ENCODE results near the gene CKB.

Gene CKB

DNA sequence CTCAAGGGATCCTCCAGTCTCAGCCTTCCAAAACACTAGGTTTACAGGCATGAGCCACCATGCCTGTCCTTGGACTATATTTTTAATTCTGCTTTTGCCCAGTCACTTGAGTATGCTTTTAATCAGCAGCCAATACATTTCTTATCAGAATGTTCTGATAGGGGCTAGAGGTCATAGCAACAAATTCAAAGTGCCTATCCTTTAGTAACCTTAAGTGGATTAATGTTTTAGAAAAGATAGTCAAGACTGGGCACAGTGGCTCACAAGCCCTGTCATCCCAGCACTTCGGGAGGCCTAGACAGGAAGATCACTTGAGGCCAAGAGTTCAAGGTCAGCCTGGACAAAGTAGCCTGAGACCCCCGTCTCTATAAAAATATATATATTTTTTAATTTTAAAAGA, 37.1 kb downstream of the CKB start (continued):
- TF ChIP-seq ESRRG (CRISPR knock-in tag; IDR thresholded peaks at IDR 0.05) (no peak), ZFP3 (CRISPR knock-in tag; IDR thresholded peaks at IDR 0.05) (no peak), RARB (CRISPR knock-in tag; IDR thresholded peaks at IDR 0.05) (no peak), PPARA (CRISPR knock-in tag; IDR thresholded peaks at IDR 0.05; ENCODE audit: borderline replicate concordance) (no peak), GLIS3 (CRISPR knock-in tag; IDR thresholded peaks at IDR 0.05) (no peak), ZNF8 (CRISPR knock-in tag; IDR thresholded peaks at IDR 0.05) (no peak), ZNF565 (CRISPR knock-in tag; conservative IDR thresholded peaks at IDR 0.05; ENCODE audit: low read depth) (no peak)
- TF ChIP-seq, protein P1, sequence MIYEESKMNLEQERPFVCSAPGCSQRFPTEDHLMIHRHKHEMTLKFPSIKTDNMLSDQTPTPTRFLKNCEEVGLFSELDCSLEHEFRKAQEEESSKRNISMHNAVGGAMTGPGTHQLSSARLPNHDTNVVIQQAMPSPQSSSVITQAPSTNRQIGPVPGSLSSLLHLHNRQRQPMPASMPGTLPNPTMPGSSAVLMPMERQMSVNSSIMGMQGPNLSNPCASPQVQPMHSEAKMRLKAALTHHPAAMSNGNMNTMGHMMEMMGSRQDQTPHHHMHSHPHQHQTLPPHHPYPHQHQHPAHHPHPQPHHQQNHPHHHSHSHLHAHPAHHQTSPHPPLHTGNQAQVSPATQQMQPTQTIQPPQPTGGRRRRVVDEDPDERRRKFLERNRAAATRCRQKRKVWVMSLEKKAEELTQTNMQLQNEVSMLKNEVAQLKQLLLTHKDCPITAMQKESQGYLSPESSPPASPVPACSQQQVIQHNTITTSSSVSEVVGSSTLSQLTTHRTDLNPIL (CRISPR knock-in tag; IDR thresholded peaks at IDR 0.05; ENCODE audit: low read depth) = no peak
- TF ChIP-seq, protein P2, sequence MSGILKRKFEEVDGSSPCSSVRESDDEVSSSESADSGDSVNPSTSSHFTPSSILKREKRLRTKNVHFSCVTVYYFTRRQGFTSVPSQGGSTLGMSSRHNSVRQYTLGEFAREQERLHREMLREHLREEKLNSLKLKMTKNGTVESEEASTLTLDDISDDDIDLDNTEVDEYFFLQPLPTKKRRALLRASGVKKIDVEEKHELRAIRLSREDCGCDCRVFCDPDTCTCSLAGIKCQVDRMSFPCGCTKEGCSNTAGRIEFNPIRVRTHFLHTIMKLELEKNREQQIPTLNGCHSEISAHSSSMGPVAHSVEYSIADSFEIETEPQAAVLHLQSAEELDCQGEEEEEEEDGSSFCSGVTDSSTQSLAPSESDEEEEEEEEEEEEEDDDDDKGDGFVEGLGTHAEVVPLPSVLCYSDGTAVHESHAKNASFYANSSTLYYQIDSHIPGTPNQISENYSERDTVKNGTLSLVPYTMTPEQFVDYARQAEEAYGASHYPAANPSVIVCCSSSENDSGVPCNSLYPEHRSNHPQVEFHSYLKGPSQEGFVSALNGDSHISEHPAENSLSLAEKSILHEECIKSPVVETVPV (CRISPR knock-in tag; IDR thresholded peaks at IDR 0.05) = no peak

DNA sequence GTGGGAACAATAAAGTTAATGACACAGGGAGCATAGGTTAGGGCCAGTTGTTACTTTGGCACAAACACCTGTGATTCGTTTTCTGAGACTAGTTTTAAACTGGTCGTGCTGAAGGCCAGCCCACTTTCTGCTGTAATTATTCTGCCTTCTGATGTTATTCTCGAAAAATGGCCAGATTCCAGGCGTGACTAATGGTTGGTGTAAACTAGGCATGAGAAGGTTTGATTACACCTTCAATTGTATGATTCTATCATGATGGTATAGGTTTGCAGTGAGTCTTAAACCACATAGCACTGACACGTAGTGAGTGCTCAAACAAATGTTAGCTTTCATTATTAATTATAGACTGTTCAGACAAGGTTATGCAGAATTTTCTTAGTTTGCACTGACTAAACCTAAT, 39.0 kb downstream of the CKB start:
- no peak for TF ChIP-seq ZNF8 (CRISPR knock-in tag; IDR thresholded peaks at IDR 0.05)
- TF ChIP-seq RARB (CRISPR knock-in tag; IDR thresholded peaks at IDR 0.05) = no peak
- no peak for TF ChIP-seq CSDC2 (CRISPR knock-in tag; IDR thresholded peaks at IDR 0.05)
- no peak for TF ChIP-seq ESRRG (CRISPR knock-in tag; IDR thresholded peaks at IDR 0.05)
- TF ChIP-seq ZFP30 (CRISPR knock-in tag; IDR thresholded peaks at IDR 0.05) = no peak
- TF ChIP-seq, protein P2 (CRISPR knock-in tag; IDR thresholded peaks at IDR 0.05) = no peak
- TF ChIP-seq, protein P3, sequence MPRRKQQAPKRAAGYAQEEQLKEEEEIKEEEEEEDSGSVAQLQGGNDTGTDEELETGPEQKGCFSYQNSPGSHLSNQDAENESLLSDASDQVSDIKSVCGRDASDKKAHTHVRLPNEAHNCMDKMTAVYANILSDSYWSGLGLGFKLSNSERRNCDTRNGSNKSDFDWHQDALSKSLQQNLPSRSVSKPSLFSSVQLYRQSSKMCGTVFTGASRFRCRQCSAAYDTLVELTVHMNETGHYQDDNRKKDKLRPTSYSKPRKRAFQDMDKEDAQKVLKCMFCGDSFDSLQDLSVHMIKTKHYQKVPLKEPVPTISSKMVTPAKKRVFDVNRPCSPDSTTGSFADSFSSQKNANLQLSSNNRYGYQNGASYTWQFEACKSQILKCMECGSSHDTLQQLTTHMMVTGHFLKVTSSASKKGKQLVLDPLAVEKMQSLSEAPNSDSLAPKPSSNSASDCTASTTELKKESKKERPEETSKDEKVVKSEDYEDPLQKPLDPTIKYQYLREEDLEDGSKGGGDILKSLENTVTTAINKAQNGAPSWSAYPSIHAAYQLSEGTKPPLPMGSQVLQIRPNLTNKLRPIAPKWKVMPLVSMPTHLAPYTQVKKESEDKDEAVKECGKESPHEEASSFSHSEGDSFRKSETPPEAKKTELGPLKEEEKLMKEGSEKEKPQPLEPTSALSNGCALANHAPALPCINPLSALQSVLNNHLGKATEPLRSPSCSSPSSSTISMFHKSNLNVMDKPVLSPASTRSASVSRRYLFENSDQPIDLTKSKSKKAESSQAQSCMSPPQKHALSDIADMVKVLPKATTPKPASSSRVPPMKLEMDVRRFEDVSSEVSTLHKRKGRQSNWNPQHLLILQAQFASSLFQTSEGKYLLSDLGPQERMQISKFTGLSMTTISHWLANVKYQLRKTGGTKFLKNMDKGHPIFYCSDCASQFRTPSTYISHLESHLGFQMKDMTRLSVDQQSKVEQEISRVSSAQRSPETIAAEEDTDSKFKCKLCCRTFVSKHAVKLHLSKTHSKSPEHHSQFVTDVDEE (CRISPR knock-in tag; IDR thresholded peaks at IDR 0.05) = no peak
- no peak for TF ChIP-seq ARNTL (CRISPR knock-in tag; IDR thresholded peaks at IDR 0.05; ENCODE audit: borderline replicate concordance, low read depth)
- ATAC-seq = peak; percentile 74

DNA sequence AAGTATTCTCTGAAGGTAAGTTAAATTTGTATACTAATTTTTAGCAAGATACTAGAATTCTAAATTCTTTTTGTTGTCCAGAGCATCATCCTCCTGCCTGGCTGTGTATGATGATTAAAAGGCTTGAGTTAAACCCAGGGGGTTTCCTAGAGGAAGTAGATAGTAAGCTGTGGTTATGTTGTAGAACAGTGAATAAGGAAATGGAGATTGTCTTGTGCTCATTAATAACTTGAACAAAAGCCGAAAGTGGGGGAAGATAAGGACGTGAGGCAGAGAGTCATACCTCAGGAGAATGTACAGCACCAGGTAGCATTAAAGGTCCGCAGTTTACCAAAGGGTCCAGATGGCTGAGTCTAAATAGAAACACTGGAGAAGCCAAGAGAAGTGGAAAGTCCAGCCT, 42.0 kb downstream of the CKB start:
- TF ChIP-seq CSDC2 (CRISPR knock-in tag; IDR thresholded peaks at IDR 0.05) = no peak
- no peak for TF ChIP-seq ESRRG (CRISPR knock-in tag; IDR thresholded peaks at IDR 0.05)
- no peak for TF ChIP-seq GLIS3 (CRISPR knock-in tag; IDR thresholded peaks at IDR 0.05)
- no peak for TF ChIP-seq ZFP3 (CRISPR knock-in tag; IDR thresholded peaks at IDR 0.05)
- no peak for TF ChIP-seq SNAI2 (CRISPR knock-in tag; IDR thresholded peaks at IDR 0.05)
- TF ChIP-seq, protein P3 (CRISPR knock-in tag; IDR thresholded peaks at IDR 0.05) = no peak
- no peak for TF ChIP-seq TOX (CRISPR knock-in tag; IDR thresholded peaks at IDR 0.05; ENCODE audit: borderline replicate concordance)
- TF ChIP-seq OSR1 (CRISPR knock-in tag; IDR thresholded peaks at IDR 0.05) = no peak
- TF ChIP-seq, protein P2 (CRISPR knock-in tag; IDR thresholded peaks at IDR 0.05) = no peak
- TF ChIP-seq ZC3H10 (CRISPR knock-in tag; IDR thresholded peaks at IDR 0.05) = no peak
- TF ChIP-seq, protein P4, sequence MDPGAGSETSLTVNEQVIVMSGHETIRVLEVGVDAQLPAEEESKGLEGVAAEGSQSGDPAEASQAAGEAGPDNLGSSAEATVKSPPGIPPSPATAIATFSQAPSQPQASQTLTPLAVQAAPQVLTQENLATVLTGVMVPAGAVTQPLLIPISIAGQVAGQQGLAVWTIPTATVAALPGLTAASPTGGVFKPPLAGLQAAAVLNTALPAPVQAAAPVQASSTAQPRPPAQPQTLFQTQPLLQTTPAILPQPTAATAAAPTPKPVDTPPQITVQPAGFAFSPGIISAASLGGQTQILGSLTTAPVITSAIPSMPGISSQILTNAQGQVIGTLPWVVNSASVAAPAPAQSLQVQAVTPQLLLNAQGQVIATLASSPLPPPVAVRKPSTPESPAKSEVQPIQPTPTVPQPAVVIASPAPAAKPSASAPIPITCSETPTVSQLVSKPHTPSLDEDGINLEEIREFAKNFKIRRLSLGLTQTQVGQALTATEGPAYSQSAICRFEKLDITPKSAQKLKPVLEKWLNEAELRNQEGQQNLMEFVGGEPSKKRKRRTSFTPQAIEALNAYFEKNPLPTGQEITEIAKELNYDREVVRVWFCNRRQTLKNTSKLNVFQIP (CRISPR knock-in tag; IDR thresholded peaks at IDR 0.05; ENCODE audit: borderline replicate concordance, low read depth) = no peak
- ATAC-seq = no peak

Measured in SK-N-SH treated with all-trans-retinoic acid at 6 μM for 48 hours (cell line).